Breast epithelium (tissue), 4 donors: ENCODE results near the gene HDAC9. TPM values are rescaled to one million over a fixed set of nuclear protein-coding genes. Genes with fewer than 3 reads are reported as not detected.

Experiments used
- DNase-seq, 2 donors: peaks; one replicate each; pipeline ENCODE4 v3.0.0-alpha.2; 2019; ENCODE audit warnings: low spot score in 2 of 2
- H3K27ac ChIP-seq, 2 donors: fragments of 200-600 bp; sonication (generic) in 1 of 2; one replicate each; pipeline ENCODE4 v1.5.1; 2016 to 2019; ENCODE audit warnings: mild to moderate bottlenecking in 1 of 2
- H3K27me3 ChIP-seq, 2 donors: fragments of 200-600 bp; sonication (generic) in 1 of 2; one replicate each; pipeline versions ENCODE4 v1.5.1 to v1.6.0; 2017 to 2019; ENCODE audit warnings: control low read depth in 1 of 2, mild to moderate bottlenecking in 1 of 2
- H3K36me3 ChIP-seq: fragments of 200-600 bp; one replicate; pipeline ENCODE4 v1.5.1; 2019
- H3K4me1 ChIP-seq, 2 donors: fragments of 200-600 bp; sonication (generic); one replicate each; pipeline ENCODE4 v1.5.1; 2016 to 2019; ENCODE audit warnings: control low read depth in 1 of 2
- H3K4me3 ChIP-seq, 3 donors: fragments of 200-600 bp; sonication (generic); 1 replicate in 2 of 3; 2 replicates in 1 of 3; pipeline ENCODE4 v1.5.1; 2016 to 2019; ENCODE audit warnings: mild to moderate bottlenecking in 3 of 3, moderate library complexity in 2 of 3
- H3K9me3 ChIP-seq, 2 donors: fragments of 200-600 bp; sonication (generic) in 1 of 2; one replicate each; pipeline ENCODE4 v1.5.1; 2016 to 2019; ENCODE audit warnings: control low read depth in 1 of 2
- CTCF ChIP-seq, 3 donors: fragments of 450-650 bp; IDR thresholded peaks; one replicate each; pipeline ENCODE4 v1.5.1; 2016 to 2017; ENCODE audit warnings: antibody characterized with exemption in 3 of 3, mild to moderate bottlenecking in 3 of 3, moderate library complexity in 3 of 3
- POLR2A ChIP-seq: fragments of 450-650 bp; IDR thresholded peaks from one replicate; pipeline ENCODE4 v1.6.1; 2016; ENCODE audit warnings: antibody characterized with exemption, mild to moderate bottlenecking, moderate library complexity
- POLR2AphosphoS5 ChIP-seq, 3 donors: sonication (generic); formaldehyde crosslinking; IDR thresholded peaks; one replicate each; pipeline ENCODE4 v1.6.1; 2017; ENCODE audit warnings: antibody characterized with exemption in 3 of 3
- intact Hi-C: fragments of 100-400 bp; cut with DNase I; formaldehyde crosslinking; loops from one replicate; pipeline ENCODE4 v1.15.1; 2023; ENCODE audit warnings: low total_unique reads
- total RNA-seq, 3 donors: library from RNA; depleted of rRNA; stranded (reverse); fragments of >200 nt; gene quantifications; one replicate each; pipeline ENCODE4 v1.1.0, GENCODE V29; 2016

HDAC9 gene
- total RNA-seq, 3 donors from 2014 or later = 7.2 to 27.5 (median 7.3) TPM

GRCh38 chr7:19051767-19052375 lies 556.3 kb downstream of the HDAC9 start:
- no peak for DNase-seq
- Histone ChIP-seq H3K36me3 (no peaks in the 10 kb centered on the region), H3K9me3 (peaks cover 4 to 9% of the 10 kb centered on the region in 2 donors), H3K27ac (no peak overlapping the region), H3K4me3 (no peak overlapping the region), H3K4me1 (no peaks in the 10 kb centered on the region), H3K27me3 (no peaks in the 10 kb centered on the region)
- intact Hi-C loops = no loop called here
- no peak for TF ChIP-seq POLR2AphosphoS5 (IDR thresholded peaks at IDR 0.05)
- peak; percentile 40 to 53 (median 42) for TF ChIP-seq CTCF (IDR thresholded peaks at IDR 0.05)
- no peak for TF ChIP-seq POLR2A
